Upper lobe of right lung (tissue), 1 donor: ENCODE results near the gene GHR. TPM values are rescaled to one million over a fixed set of nuclear protein-coding genes. Genes with fewer than 3 reads are reported as not detected.
"Not testable (repeated sequence)": the region's sequence is repeated elsewhere in the genome, so short reads cannot be mapped to it uniquely, and the experiment has no call there.

Experiments
- ATAC-seq: fragments of 200-7000 bp; cut with Tn5 transposase; one replicate; pipeline ENCODE4 v1.9.1; 2020; ENCODE audit warnings: mild to moderate bottlenecking, moderate library complexity
- DNase-seq: peaks from one replicate; pipeline ENCODE4 v3.0.0-alpha.2; 2020
- H3K27ac ChIP-seq: fragments of 200-600 bp; one replicate; pipeline ENCODE4 v1.8.0; 2022
- H3K27me3 ChIP-seq: fragments of 200-600 bp; one replicate; pipeline ENCODE4 v1.8.0; 2022; ENCODE audit warnings: mild to moderate bottlenecking
- H3K36me3 ChIP-seq: fragments of 200-600 bp; one replicate; pipeline ENCODE4 v1.8.0; 2022
- H3K4me1 ChIP-seq: fragments of 200-600 bp; one replicate; pipeline ENCODE4 v1.8.0; 2022
- H3K4me3 ChIP-seq: fragments of 200-600 bp; one replicate; pipeline ENCODE4 v1.8.0; 2022; ENCODE audit warnings: mild to moderate bottlenecking
- H3K9me3 ChIP-seq: fragments of 200-600 bp; one replicate; pipeline ENCODE4 v1.8.0; 2022
- CTCF ChIP-seq: fragments of 200-600 bp; IDR thresholded peaks from one replicate; pipeline ENCODE4 v1.8.0; 2022; ENCODE audit warnings: antibody characterized with exemption
- intact Hi-C: fragments of 100-400 bp; cut with DNase I; formaldehyde crosslinking; loops from one replicate; pipeline ENCODE4 v1.11.0; 2022
- total RNA-seq: library from RNA; stranded (reverse); fragmentation: NEBNext Ultra II Directional; extraction: Animal tissue kit (Norgen Biotek cat#: 25700); gene quantifications from one replicate; pipeline ENCODE4 v1.2.1, GENCODE V29; 2021
- donor health status: DM: no; HTN: yes; CAD: no; lungs with severe emphysema.

The GHR gene
- total RNA-seq, 1 donor from 2014 or later = 6.6 TPM

- ATAC-seq (no peak), DNase-seq (no peak)
- H3K36me3 ChIP-seq = no peaks in the 10 kb centered on the region
- no peaks in the 10 kb centered on the region for H3K9me3 ChIP-seq
- intact Hi-C loops = no loop called here
- H3K4me1 ChIP-seq = no peaks in the 10 kb centered on the region
- H3K27ac ChIP-seq = no peak overlapping the region
- no peaks in the 10 kb centered on the region for H3K27me3 ChIP-seq
- no peak for TF ChIP-seq CTCF
- H3K4me3 ChIP-seq = no peak overlapping the region
Measured at GRCh38 chr5:42569325-42569724, 146.1 kb downstream of the GHR start.

- ATAC-seq (no peak), DNase-seq (no peak)
- no peak overlapping the region for H3K27ac ChIP-seq
- H3K4me3 ChIP-seq = no peak overlapping the region
- intact Hi-C loops = no loop called here
- H3K27me3 ChIP-seq = no peaks in the 10 kb centered on the region
- no peaks in the 10 kb centered on the region for H3K4me1 ChIP-seq
- no peaks in the 10 kb centered on the region for H3K9me3 ChIP-seq
- no peaks in the 10 kb centered on the region for H3K36me3 ChIP-seq
- TF ChIP-seq CTCF = no peak
Measured at GRCh38 chr5:42569953-42570548, 146.8 kb downstream of the GHR start.

GRCh38 chr5:42570966-42571960 is 148.0 kb downstream of the GHR start:
- no peak for TF ChIP-seq CTCF
- Histone ChIP-seq H3K4me1 (no peaks in the 10 kb centered on the region), H3K9me3 (no peaks in the 10 kb centered on the region), H3K4me3 (no peak overlapping the region), H3K36me3 (no peaks in the 10 kb centered on the region), H3K27ac (no peak overlapping the region), H3K27me3 (no peaks in the 10 kb centered on the region)
- ATAC-seq = no peak
- intact Hi-C loops = no loop called here
- DNase-seq = no peak

GRCh38 chr5:42572313-42572712 is 149.1 kb downstream of the GHR start:
- H3K4me1 ChIP-seq = no peaks in the 10 kb centered on the region
- H3K9me3 ChIP-seq = no peaks in the 10 kb centered on the region
- H3K27me3 ChIP-seq = no peaks in the 10 kb centered on the region
- TF ChIP-seq CTCF = no peak
- no peak for DNase-seq
- H3K36me3 ChIP-seq = no peaks in the 10 kb centered on the region
- ATAC-seq = no peak
- no peak overlapping the region for H3K27ac ChIP-seq
- no peak overlapping the region for H3K4me3 ChIP-seq
- intact Hi-C loops = no loop called here

GRCh38 chr5:42573386-42573785 is 150.1 kb downstream of the GHR start:
- ATAC-seq = no peak
- DNase-seq = no peak
- Histone ChIP-seq H3K4me1 (no peaks in the 10 kb centered on the region), H3K4me3 (no peak overlapping the region), H3K9me3 (no peaks in the 10 kb centered on the region), H3K27ac (no peak overlapping the region), H3K27me3 (no peaks in the 10 kb centered on the region), H3K36me3 (no peaks in the 10 kb centered on the region)
- intact Hi-C loops = no loop called here
- TF ChIP-seq CTCF = no peak

- DNase-seq, H3K36me3 ChIP-seq, H3K4me3 ChIP-seq, H3K27ac ChIP-seq, H3K4me1 ChIP-seq, intact Hi-C loops, H3K27me3 ChIP-seq, H3K9me3 ChIP-seq, ATAC-seq: not testable (repeated sequence)
Measured at GRCh38 chr5:42575914-42576313, 152.7 kb downstream of the GHR start.

- H3K4me1 ChIP-seq, intact Hi-C loops, H3K27ac ChIP-seq, H3K4me3 ChIP-seq, ATAC-seq, H3K36me3 ChIP-seq, DNase-seq, H3K9me3 ChIP-seq, H3K27me3 ChIP-seq: not testable (repeated sequence)
Measured at GRCh38 chr5:42578901-42579300, 155.7 kb downstream of the GHR start.
